Activated B cell treated with CpG ODN at 0.5 μM for 24 hours (primary cell): ENCODE measurements around the gene DOCK3. TPM values are rescaled to one million over a fixed set of nuclear protein-coding genes. Genes with fewer than 3 reads are reported as not detected.
"Not testable (repeated sequence)": the region's sequence is repeated elsewhere in the genome, so short reads cannot be mapped to it uniquely, and the experiment has no call there.

ENCODE experiments used
- ATAC-seq: fragments of 200-7000 bp; cut with Tn5 transposase; one replicate; pipeline ENCODE4 v1.10.0; 2021; ENCODE audit warnings: low read depth, mild to moderate bottlenecking, moderate library complexity
- CTCF ChIA-PET: fragments of 350-600 bp; sonication (Branson Sonifier 250); formaldehyde crosslinking; loops from one replicate; lab custom pipeline; 2021; ENCODE audit warnings: antibody characterized with exemption; lab: Charles Lee
- POLR2A ChIA-PET: fragments of 350-600 bp; sonication (Branson Sonifier 250); formaldehyde crosslinking; loops from one replicate; lab custom pipeline; 2021; ENCODE audit warnings: antibody characterized with exemption; lab: Charles Lee
- DNase-seq: peaks from one replicate; pipeline ENCODE4 v3.0.0; 2022
- H3K27ac Mint-ChIP-seq: one replicate; pipeline ENCODE4 v1.8.0; 2020; ENCODE audit warnings: mixed read lengths
- H3K27me3 Mint-ChIP-seq: one replicate; pipeline ENCODE4 v1.8.0; 2021; ENCODE audit warnings: mixed read lengths
- H3K36me3 Mint-ChIP-seq: one replicate; pipeline ENCODE4 v1.8.0; 2021; ENCODE audit warnings: low read depth, mixed read lengths
- H3K4me1 Mint-ChIP-seq: one replicate; pipeline ENCODE4 v1.8.0; 2021; ENCODE audit warnings: mixed read lengths
- H3K4me3 Mint-ChIP-seq: one replicate; pipeline ENCODE4 v1.8.0; 2020; ENCODE audit warnings: mild to moderate bottlenecking, mixed read lengths
- H3K9me3 Mint-ChIP-seq: one replicate; pipeline ENCODE4 v1.8.0; 2020; ENCODE audit warnings: mixed read lengths
- intact Hi-C: fragments of 100-400 bp; cut with micrococcal nuclease; formaldehyde crosslinking; loops from one replicate; pipeline ENCODE4 v1.15.1; 2024
- total RNA-seq: library from RNA; stranded (reverse); gene quantifications from 2 replicates; pipeline ENCODE4 v1.2.3, GENCODE V29; 2022
- TF ChIP-seq, protein P1 (sequence below): fragments of 200-600 bp; IDR thresholded peaks from one replicate; pipeline ENCODE4 v1.8.0; 2022; ENCODE audit warnings: antibody characterized with exemption, mild to moderate bottlenecking

The DOCK3 gene
- total RNA-seq, 1 donor from 2014 or later: 0.04 TPM

DNA sequence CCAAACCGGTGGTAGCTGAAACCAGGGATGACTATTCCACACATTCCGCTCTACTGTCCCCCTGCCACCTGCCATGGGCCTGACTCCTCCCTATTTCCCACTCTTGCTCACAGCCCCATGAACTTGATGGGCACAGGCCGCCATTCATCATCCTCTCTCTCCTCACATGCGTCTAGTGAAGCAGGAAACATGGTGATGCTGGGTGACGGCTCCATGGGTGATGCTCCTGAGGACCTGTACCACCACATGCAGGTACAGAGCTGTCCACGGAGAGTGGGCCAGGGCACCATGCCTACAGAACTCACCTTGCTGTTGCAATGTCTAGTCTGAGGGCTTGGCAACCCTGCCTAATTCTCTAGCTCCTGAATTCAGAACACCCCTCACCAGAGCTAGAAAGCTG lies 687.0 kb downstream of the DOCK3 start:
- H3K36me3 Mint-ChIP-seq: no peaks in the 10 kb centered on the region
- no peak overlapping the region for H3K4me3 Mint-ChIP-seq
- H3K4me1 Mint-ChIP-seq: no peaks in the 10 kb centered on the region
- TF ChIP-seq, protein P1, sequence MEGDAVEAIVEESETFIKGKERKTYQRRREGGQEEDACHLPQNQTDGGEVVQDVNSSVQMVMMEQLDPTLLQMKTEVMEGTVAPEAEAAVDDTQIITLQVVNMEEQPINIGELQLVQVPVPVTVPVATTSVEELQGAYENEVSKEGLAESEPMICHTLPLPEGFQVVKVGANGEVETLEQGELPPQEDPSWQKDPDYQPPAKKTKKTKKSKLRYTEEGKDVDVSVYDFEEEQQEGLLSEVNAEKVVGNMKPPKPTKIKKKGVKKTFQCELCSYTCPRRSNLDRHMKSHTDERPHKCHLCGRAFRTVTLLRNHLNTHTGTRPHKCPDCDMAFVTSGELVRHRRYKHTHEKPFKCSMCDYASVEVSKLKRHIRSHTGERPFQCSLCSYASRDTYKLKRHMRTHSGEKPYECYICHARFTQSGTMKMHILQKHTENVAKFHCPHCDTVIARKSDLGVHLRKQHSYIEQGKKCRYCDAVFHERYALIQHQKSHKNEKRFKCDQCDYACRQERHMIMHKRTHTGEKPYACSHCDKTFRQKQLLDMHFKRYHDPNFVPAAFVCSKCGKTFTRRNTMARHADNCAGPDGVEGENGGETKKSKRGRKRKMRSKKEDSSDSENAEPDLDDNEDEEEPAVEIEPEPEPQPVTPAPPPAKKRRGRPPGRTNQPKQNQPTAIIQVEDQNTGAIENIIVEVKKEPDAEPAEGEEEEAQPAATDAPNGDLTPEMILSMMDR: no peak
- H3K9me3 Mint-ChIP-seq: no peaks in the 10 kb centered on the region
- no peak overlapping the region for H3K27ac Mint-ChIP-seq
- CTCF ChIA-PET: no interaction called here
- no peak for ATAC-seq
- DNase-seq: no peak
- H3K27me3 Mint-ChIP-seq: peaks cover 4% of the 10 kb centered on the region
- intact Hi-C loops: no loop called here
- POLR2A ChIA-PET: no interaction called here

DNA sequence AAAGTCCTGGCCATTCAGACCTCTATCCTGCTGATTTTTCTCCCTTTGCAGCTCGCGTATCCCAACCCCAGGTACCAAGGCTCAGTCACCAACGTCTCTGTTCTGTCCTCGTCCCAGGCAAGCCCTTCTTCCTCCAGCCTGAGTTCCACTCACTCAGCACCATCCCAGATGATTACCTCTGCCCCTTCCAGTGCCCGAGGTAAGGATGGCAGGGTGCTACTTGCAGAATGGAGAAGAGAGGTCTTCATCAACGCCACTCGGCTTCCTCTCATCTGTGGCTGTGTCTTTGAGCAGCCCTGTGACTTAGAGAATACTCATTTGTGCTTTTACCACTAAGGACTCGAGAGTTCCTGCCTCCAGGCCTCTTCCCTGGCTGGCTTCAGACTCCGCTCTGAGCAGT lies 687.7 kb downstream of the DOCK3 start:
- DNase-seq (no peak), ATAC-seq (no peak)
- ChIA-PET CTCF (no interaction called here), POLR2A (no interaction called here)
- H3K27ac Mint-ChIP-seq: no peak overlapping the region
- H3K36me3 Mint-ChIP-seq: no peaks in the 10 kb centered on the region
- no peak overlapping the region for H3K4me3 Mint-ChIP-seq
- intact Hi-C loops: no loop called here
- no peaks in the 10 kb centered on the region for H3K4me1 Mint-ChIP-seq
- H3K27me3 Mint-ChIP-seq: peaks cover 11% of the 10 kb centered on the region
- TF ChIP-seq, protein P1: no peak
- H3K9me3 Mint-ChIP-seq: no peaks in the 10 kb centered on the region

- intact Hi-C loops, H3K4me1 Mint-ChIP-seq, H3K36me3 Mint-ChIP-seq, H3K27ac Mint-ChIP-seq, ATAC-seq, H3K9me3 Mint-ChIP-seq, H3K4me3 Mint-ChIP-seq, POLR2A ChIA-PET, DNase-seq: not testable (repeated sequence)
- CTCF ChIA-PET: interaction anchor here (5.4 kb wide), 1 partner anchor 754 kb away, joined by 54 read pairs; the partner anchor contains the start of gene MAPKAPK3
- H3K27me3 Mint-ChIP-seq: peaks cover 33% of the 10 kb centered on the region
Measured at GRCh38 chr3:51368276-51368675, 693.5 kb downstream of the DOCK3 start.

DNA sequence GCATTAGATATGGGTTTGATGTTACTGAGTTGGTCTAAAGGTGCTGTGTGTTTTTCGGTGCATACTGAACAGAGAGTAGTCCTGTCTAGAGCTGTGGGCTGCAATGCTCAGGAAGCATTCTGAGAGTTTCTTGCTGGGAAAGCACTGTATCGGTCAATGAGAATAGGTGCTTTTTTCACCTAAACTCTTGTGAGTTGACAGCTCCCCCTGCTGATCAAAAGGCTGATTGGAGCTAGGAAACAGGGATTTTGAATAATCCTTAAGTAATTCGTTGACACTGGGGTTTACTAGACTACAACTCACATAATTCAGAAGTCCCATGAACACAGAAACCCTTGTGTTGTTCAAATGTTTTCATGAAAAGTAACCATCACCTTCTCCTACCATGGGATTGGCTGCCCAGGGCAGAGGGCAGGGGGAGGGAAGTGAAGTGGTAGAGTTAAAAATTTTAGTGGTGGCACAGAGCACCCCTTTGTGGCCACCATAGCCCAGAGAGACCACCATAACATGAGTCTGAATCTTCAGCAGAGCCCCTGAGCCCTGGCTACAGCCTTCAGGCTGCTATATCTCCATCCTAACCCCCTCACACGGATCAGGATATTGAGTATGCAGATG lies 697.3 kb downstream of the DOCK3 start:
- H3K27ac Mint-ChIP-seq: no peak overlapping the region
- CTCF ChIA-PET: interaction anchor here (0.7 to 5.4 kb wide), 8 partner anchors 12 to 757 kb away, joined by 3 to 54 read pairs (median 4); partner anchors contain the start of genes DOCK3, MANF and MAPKAPK3

GRCh38 chr3:51373658-51374421 lies 699.1 kb downstream of the DOCK3 start:
- H3K36me3 Mint-ChIP-seq: no peaks in the 10 kb centered on the region
- no peak overlapping the region for H3K4me3 Mint-ChIP-seq
- H3K27me3 Mint-ChIP-seq: peaks cover 41% of the 10 kb centered on the region
- POLR2A ChIA-PET: no interaction called here
- TF ChIP-seq, protein P1: no peak
- H3K9me3 Mint-ChIP-seq: no peaks in the 10 kb centered on the region
- DNase-seq (no peak), ATAC-seq (no peak)
- CTCF ChIA-PET: interaction anchor here (5.4 kb wide), 1 partner anchor 759 kb away, joined by 54 read pairs; the partner anchor contains the start of gene MAPKAPK3
- H3K27ac Mint-ChIP-seq: no peak overlapping the region
- intact Hi-C loops: loop anchor here (5.0 kb wide), 1 partner anchor 802 kb away; no protein-coding TSS in a partner anchor
- H3K4me1 Mint-ChIP-seq: no peaks in the 10 kb centered on the region

More for the DNA sequence above, 697.3 kb downstream of the DOCK3 start:
- no peak for DNase-seq
- Mint-ChIP-seq H3K27me3 (peaks cover 46% of the 10 kb centered on the region), H3K4me1 (no peaks in the 10 kb centered on the region), H3K36me3 (no peaks in the 10 kb centered on the region), H3K4me3 (no peak overlapping the region), H3K9me3 (no peaks in the 10 kb centered on the region)
- intact Hi-C loops: loop anchor here (5.0 kb wide), 1 partner anchor 800 kb away; no protein-coding TSS in a partner anchor
- POLR2A ChIA-PET: interaction anchor here (0.6 kb wide), 1 partner anchor 1025 kb away, joined by 4 read pairs; no protein-coding TSS in a partner anchor
- ATAC-seq: no peak
- TF ChIP-seq, protein P1: no peak
